AG08395 (cell line): ENCODE data around the gene RFFL.
A peak's percentile ranks its signal among the peaks of the same experiment; 100 is the strongest.

ENCODE experiments used
- DNase-seq: peaks from one replicate; pipeline ENCODE4 v3.0.0; 2012; ENCODE audit warnings: mixed read lengths, low spot score

Gene RFFL

DNA sequence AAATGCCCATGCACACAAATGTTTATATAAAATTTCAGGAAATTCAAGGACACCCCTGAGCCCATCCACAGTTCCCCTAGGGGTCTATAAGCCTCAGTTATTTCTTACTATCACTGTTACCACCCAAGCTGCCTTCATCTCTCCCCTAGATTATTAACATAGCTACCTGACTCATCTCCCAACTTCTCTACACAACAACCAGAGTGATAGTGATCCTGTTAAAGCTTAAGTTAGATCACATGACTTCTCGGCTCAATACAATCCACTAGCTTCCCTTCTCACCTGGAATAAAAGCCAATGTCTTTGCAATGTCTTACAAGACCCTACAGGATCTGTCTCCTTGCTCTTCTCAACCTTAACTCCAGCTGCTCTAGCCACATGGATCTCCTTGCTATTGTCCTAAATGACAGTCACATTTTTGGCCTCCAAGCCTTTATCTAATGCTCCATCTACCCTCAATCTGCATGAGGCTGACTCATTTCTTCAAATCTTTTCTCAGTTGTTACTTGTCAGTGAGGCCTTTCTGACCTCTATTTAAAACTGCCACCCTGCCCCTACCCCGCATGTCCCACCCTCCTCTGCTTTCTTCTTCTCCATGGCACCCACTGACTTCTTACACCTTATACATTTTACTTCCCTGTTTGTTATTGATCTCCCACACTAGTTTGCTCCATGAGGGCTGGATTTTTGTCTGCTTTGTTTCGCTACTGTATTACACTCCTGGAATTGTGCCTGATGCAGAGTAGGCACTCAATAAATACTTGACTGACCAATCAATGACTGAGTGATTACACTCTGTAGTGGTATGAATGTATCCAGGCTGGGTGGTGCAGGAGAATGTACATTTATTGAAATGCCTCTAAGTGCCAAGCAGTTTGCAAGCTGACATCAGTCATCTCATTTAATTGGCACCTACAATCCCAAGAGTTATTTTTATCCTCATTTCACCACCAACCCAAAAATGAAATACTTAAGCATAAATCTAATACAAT lies 88.4 kb downstream of the RFFL start:
- no peak for DNase-seq

GRCh38 chr17:34974179-34974578 lies 89.3 kb downstream of the RFFL start:
- no peak for DNase-seq

DNA sequence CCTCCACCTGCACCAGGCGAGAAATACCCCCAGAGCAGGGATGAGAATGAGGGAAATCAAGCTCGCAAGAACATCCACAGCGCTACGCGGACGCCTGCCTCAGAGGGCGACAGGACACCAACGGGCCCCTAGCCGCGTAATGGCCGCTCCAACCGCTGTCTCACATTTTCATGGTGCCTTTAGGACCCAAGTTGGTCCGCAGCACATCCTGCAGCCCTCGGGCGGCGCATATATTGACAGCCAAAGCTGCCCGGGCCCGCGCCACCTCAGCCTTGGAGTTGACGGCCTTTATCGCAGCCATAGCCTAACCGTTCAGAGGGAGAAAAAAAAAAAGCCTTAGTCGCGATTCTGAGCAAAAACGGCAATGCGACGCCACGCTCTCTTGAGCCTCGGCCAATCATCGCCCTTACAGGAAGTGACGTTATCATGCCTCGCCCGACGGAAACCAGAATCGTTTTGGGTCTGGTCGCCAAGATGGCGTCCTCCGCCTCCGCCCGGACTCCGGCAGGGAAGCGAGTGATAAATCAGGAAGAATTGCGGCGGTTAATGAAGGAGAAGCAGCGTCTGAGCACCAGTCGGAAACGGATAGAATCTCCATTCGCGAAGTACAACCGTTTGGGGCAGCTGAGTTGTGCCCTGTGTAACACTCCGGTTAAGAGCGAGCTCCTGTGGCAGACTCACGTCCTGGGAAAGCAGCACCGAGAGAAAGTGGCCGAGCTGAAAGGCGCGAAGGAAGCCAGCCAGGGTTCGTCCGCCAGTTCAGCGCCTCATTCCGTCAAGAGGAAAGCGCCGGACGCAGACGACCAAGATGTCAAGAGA lies 102.2 kb downstream of the RFFL start, which contains the start of the genes CCT6B and ZNF830:
Gene CCT6B (minus strand): TSS at position 368 of the 819 bp plus-strand sequence. CDS start 67 bp downstream, at position 301.
Gene ZNF830 (plus strand): TSS at position 448 of the 819 bp plus-strand sequence. CDS start 27 bp downstream, at position 475.
- DNase-seq: peak; percentile 97

GRCh38 chr17:34958438-34958837 lies 105.1 kb downstream of the RFFL start:
- no peak for DNase-seq
